AG09309 (cell line): ENCODE data around the gene DDN.

Experiments
- DNase-seq: peaks from one replicate; pipeline ENCODE4 v3.0.0-alpha.2; 2010; ENCODE audit warnings: low read depth
- H3K4me3 ChIP-seq: 2 replicates; pipeline ENCODE4 v1.5.1; 2011; ENCODE audit warnings: mild to moderate bottlenecking, low read depth, low read length, moderate library complexity; ENCODE audit not compliant: control insufficient read depth
- TF ChIP-seq, protein P1 (sequence below): IDR thresholded peaks from 2 replicates; pipeline ENCODE4 v1.5.1; 2011; ENCODE audit warnings: mild to moderate bottlenecking, low read depth, low read length, inconsistent platforms; ENCODE audit not compliant: insufficient read depth, control insufficient read depth; ENCODE audit errors: missing control alignments

DDN gene

DNA sequence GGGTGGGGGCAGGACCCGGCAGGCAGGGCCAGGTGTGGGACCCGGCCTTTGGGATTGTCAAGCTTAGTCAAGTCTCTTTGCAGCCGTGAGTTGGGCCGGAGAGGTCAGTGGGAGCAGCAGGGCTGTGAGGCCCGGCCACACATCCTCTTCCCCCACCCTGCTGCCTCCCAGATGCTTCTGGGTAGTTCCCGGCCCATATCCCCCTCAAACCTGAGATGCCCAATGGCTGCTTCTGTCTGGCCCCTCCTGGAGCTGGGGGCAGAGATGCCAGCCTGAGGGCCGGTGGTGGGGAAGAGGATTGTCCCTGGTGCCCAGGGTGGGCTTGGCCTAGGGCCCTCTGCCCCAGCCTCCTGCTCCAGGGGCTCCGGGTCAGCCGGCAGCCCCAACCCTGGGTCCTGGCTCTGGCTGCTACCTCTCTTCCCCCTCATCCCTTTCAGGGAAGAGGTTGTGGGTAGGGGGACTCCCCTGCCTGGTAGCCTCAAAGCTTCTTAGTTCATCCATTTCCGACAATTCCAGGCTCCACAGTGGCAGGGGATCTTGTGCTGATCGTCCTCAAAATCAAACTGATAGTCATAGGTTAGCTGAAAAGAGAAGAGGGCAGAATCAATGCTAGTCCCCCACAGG, 22.2 kb upstream of the DDN start:
- TF ChIP-seq, protein P1, sequence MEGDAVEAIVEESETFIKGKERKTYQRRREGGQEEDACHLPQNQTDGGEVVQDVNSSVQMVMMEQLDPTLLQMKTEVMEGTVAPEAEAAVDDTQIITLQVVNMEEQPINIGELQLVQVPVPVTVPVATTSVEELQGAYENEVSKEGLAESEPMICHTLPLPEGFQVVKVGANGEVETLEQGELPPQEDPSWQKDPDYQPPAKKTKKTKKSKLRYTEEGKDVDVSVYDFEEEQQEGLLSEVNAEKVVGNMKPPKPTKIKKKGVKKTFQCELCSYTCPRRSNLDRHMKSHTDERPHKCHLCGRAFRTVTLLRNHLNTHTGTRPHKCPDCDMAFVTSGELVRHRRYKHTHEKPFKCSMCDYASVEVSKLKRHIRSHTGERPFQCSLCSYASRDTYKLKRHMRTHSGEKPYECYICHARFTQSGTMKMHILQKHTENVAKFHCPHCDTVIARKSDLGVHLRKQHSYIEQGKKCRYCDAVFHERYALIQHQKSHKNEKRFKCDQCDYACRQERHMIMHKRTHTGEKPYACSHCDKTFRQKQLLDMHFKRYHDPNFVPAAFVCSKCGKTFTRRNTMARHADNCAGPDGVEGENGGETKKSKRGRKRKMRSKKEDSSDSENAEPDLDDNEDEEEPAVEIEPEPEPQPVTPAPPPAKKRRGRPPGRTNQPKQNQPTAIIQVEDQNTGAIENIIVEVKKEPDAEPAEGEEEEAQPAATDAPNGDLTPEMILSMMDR, result no peak
- no peak for DNase-seq
- no peak overlapping the region for H3K4me3 ChIP-seq

GRCh38 chr12:49020441-49020840, 21.3 kb upstream of the DDN start:
- H3K4me3 ChIP-seq, result no peak overlapping the region
- TF ChIP-seq, protein P1, result no peak
- DNase-seq, result no peak

GRCh38 chr12:49019443-49020324, 20.5 kb upstream of the DDN start:
- TF ChIP-seq, protein P1, result peak; percentile 34
- no peak for DNase-seq
- H3K4me3 ChIP-seq, result no peak overlapping the region

- H3K4me3 ChIP-seq, result peak overlapping the region; percentile 48
- DNase-seq, result no peak
- TF ChIP-seq, protein P1, result no peak
Measured at GRCh38 chr12:49019120-49019430, 19.9 kb upstream of the DDN start.

DNA sequence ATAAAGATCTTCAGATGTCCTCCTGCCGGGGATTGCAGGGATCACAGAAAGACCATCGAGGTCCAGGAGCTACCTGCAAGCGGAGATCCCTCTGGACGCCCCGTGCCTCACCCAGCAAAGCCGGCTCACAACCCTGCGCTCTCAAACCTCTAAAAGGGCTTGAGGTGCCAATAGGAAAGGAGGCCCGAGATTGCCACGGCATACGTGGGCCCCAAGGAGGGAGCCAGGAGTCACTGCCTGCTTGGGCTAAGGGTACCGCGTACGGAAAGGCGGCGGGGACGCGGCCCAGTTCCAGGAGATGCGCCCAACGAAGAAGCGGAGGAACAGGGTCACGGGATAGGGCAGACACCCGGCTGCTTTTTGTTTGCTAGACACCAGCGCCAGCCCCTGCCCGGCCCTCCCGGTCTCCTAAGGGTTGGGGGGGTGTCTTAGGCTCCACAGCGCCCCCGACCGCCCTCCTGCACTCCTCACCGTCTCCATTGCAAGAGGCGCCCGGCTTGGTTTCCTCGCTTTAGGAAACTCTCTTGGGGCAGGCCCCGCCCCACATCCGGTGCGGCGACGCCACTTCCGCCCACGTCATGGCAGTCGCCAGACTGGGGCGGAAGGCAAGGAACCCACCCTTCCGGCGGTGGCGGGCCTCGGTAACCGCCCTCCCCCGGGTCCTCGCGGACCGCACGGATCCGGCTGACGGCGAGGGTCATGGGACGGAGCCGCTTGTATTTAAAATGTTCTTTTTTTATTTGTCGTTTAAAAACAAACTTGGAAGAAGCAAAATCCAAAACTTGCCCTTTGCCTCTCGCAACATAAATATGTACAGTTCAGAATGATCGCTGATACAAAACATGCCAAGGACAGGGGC, 19.3 kb upstream of the DDN start, which contains the start of gene PRKAG1:
Gene PRKAG1 (minus strand): TSS at position 516 of the 859 bp plus-strand sequence. CDS start 36 bp downstream, at position 480.
- DNase-seq, result peak; percentile 86
- H3K4me3 ChIP-seq, result peak within 1 kb of the TSS; percentile 48
- TF ChIP-seq, protein P1, result peak; percentile 69

- no peak for DNase-seq
- peak overlapping the region; percentile 48 for H3K4me3 ChIP-seq
- TF ChIP-seq, protein P1, result no peak
Measured at GRCh38 chr12:49017891-49018260, 18.7 kb upstream of the DDN start.
